Vagina (tissue), 2 donors: ENCODE data around the gene HAGHL. TPM values are rescaled to one million over a fixed set of nuclear protein-coding genes. Genes with fewer than 3 reads are reported as not detected.

ENCODE experiments used
- DNase-seq, 2 donors: peaks; one replicate each; pipeline ENCODE4 v3.0.0-alpha.2; 2017; ENCODE audit errors: extremely low spot score in 2 of 2
- H3K27ac ChIP-seq: fragments of 200-600 bp; sonication (generic); one replicate; pipeline ENCODE4 v1.5.1; 2019
- H3K27me3 ChIP-seq: fragments of 200-600 bp; sonication (generic); one replicate; pipeline ENCODE4 v1.5.1; 2019
- H3K36me3 ChIP-seq, 2 donors: fragments of 200-600 bp; sonication (generic); one replicate each; pipeline ENCODE4 v1.5.1; 2017 to 2019
- H3K4me1 ChIP-seq: fragments of 200-600 bp; sonication (generic); one replicate; pipeline ENCODE4 v1.5.1; 2019
- H3K4me3 ChIP-seq, 2 donors: fragments of 200-600 bp; sonication (generic); 1 replicate in 1 of 2; 2 replicates in 1 of 2; pipeline ENCODE4 v1.5.1; 2016 to 2019
- H3K9me3 ChIP-seq: fragments of 200-600 bp; sonication (generic); one replicate; pipeline ENCODE4 v1.5.1; 2019
- POLR2A ChIP-seq, 2 donors: fragments of 450-650 bp; IDR thresholded peaks; one replicate each; pipeline ENCODE4 v1.6.1; 2017; ENCODE audit warnings: antibody characterized with exemption in 2 of 2, mild to moderate bottlenecking in 2 of 2, moderate library complexity in 2 of 2
- POLR2AphosphoS5 ChIP-seq, 2 donors: sonication (generic); formaldehyde crosslinking; IDR thresholded peaks; one replicate each; pipeline ENCODE4 v1.9.0; 2017; ENCODE audit warnings: antibody characterized with exemption in 2 of 2, mild to moderate bottlenecking in 2 of 2, low read depth in 1 of 2; ENCODE audit not compliant: insufficient read depth in 1 of 2
- intact Hi-C: fragments of 100-400 bp; cut with DNase I; formaldehyde crosslinking; loops from one replicate; pipeline ENCODE4 v1.15.1; 2023
- total RNA-seq: library from RNA; depleted of rRNA; stranded (reverse); fragments of >200 nt; gene quantifications from one replicate; pipeline ENCODE4 v1.2.3, GENCODE V29; 2016
- TF ChIP-seq, protein P1 (sequence below), 3 experiments: fragments of 450-650 bp in 2 of 3; fragments of 200-600 bp in 1 of 3; sonication (generic) in 1 of 3; IDR thresholded peaks; one replicate each; pipeline ENCODE4 v1.5.1; 2017 to 2019; ENCODE audit warnings: antibody characterized with exemption in 3 of 3, mild to moderate bottlenecking in 2 of 3, moderate library complexity in 2 of 3

HAGHL gene
- total RNA-seq, 1 donor from 2014 or later = 5.2 TPM

DNA sequence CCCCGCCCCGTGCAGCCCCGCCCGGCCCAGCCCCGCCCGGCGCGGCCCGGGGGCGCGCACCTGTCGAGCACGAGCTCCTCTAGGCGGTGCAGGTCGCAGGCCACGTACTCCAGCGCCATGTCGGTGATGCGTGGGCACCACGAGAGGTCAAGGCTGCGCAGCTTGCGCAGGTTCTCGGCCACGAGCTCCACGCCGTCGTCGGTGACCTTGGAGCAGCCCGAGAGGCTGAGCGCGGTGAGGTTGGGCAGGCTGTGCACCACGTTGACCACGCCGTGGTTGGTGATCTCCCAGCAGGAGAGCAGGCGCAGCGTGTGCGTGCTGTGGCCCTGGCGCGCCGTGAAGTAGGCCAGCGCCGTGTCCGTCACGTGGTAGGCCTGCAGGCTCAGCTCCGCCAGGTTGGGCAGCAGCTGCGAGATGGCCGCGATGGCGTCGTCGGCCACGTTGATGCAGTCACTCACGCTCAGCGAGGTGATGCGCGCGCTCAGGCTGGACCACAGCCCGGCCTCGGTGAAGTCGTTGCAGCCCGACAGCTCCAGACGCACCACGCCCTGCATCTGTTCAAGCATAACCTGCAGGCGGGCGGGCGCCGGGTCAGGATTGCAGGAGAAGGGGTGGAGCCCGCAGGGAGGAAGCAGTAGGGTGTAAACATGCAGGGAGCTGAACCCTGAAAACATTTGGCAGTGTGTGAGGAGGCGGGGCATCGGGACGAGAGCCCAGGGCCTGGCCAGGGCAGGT, 31.4 kb upstream of the HAGHL start:
- TF ChIP-seq, protein P1, sequence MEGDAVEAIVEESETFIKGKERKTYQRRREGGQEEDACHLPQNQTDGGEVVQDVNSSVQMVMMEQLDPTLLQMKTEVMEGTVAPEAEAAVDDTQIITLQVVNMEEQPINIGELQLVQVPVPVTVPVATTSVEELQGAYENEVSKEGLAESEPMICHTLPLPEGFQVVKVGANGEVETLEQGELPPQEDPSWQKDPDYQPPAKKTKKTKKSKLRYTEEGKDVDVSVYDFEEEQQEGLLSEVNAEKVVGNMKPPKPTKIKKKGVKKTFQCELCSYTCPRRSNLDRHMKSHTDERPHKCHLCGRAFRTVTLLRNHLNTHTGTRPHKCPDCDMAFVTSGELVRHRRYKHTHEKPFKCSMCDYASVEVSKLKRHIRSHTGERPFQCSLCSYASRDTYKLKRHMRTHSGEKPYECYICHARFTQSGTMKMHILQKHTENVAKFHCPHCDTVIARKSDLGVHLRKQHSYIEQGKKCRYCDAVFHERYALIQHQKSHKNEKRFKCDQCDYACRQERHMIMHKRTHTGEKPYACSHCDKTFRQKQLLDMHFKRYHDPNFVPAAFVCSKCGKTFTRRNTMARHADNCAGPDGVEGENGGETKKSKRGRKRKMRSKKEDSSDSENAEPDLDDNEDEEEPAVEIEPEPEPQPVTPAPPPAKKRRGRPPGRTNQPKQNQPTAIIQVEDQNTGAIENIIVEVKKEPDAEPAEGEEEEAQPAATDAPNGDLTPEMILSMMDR (IDR thresholded peaks at IDR 0.05) = no peak
- TF ChIP-seq POLR2AphosphoS5 (IDR thresholded peaks at IDR 0.05; ENCODE audit: insufficient read depth in 1 of 2, low read depth in 1 of 2) = peak; percentile 24 to 53
- no peaks in the 10 kb centered on the region for H3K9me3 ChIP-seq
- no peak overlapping the region for H3K27ac ChIP-seq
- no peak for DNase-seq
- H3K36me3 ChIP-seq = no peaks in the 10 kb centered on the region
- peak overlapping the region; percentile 38 for H3K4me3 ChIP-seq
- H3K27me3 ChIP-seq = peaks cover 9% of the 10 kb centered on the region
- intact Hi-C loops = no loop called here
- peaks cover 41% of the 10 kb centered on the region for H3K4me1 ChIP-seq

DNA sequence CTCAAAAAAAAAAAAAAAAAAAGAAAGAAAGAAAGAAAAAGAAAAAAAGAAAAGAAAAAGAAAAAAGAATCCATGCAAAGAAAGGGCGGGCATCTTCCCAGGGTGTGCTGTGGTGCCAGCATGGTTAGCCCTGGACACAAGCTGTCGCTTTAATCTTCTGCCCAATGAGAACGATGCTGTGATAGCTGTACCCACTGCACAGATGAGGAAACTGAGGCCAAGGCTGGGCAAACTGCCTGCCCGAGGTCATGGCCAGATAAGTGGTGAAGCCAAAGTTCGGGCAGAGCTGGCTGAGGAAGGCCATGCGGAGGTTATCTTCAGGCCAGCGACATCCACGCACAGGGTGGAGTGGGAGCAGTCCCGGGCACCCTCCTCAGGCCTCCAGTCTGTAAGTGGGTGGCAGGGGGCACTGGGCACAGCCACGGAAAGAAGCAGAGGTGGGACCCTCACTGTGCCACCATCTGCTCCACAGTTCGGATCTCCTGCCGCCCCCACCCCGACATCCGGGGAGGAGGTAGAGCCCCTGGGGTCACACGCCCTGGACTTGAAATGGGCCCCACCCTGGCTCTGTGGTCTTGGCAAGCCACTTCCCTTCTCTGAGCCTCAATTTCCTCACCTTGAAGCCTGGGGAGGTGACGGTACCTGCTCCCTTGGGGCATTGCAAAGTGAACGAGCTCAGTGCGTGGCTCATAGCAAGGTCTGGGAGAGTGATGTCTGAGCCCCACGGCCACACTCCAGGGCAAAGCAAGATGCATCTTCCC, 27.8 kb upstream of the HAGHL start:
- H3K27ac ChIP-seq = no peak overlapping the region
- no peak overlapping the region for H3K4me3 ChIP-seq
- H3K4me1 ChIP-seq = peaks cover 29% of the 10 kb centered on the region
- no peak for DNase-seq
- intact Hi-C loops = no loop called here
- TF ChIP-seq, protein P1 (IDR thresholded peaks at IDR 0.05) = no peak
- no peak for TF ChIP-seq POLR2AphosphoS5 (IDR thresholded peaks at IDR 0.05; ENCODE audit: insufficient read depth in 1 of 2, low read depth in 1 of 2)
- no peak for TF ChIP-seq POLR2A (IDR thresholded peaks at IDR 0.05)
- no peaks in the 10 kb centered on the region for H3K36me3 ChIP-seq
- no peaks in the 10 kb centered on the region for H3K9me3 ChIP-seq
- H3K27me3 ChIP-seq = peaks cover 18% of the 10 kb centered on the region

DNA sequence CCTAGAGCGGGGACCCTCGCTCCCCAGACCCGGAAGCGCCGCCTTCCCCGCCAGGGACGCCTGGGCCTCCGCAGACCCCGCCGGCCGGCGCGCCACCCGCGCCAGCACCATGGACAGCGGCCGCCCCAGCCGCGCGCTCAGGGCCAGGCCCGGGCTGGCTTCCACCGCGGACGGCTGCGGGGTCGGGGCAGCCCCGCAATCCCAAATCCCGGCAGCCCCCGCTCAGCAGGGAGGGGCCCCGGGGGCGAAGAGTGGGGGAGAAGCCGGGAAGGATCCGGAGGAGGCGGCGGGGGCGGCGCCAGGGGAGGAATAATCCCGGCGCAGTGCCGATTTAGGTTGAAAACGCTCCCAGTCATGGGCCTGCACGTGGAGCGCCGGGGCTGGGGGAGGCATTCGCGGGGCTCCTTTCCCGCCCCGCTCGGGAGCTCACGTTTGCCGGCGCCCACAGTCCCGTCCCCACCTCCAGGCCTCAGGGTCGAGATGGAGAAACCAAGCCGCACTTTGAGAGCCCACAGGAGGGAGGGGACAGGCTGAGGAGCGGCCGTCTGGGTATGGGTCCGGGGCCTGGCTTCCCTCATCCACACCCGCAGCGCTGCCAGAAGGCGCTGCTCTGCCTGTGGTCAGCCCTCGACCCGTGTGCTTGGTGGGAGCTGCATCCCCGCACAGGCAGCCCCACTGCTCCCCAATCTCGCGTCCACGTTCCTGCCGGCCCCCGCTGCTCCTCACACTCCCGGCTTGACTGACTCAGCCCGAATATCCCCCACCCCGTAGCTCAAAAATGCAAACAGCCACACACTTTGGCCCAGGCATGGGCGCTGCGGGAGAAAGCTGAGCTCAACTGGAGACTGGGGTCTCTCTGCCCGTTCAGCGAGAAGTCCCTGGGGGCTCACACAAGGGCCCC, 26.0 kb upstream of the HAGHL start:
- Histone ChIP-seq H3K4me1 (peaks cover 11% of the 10 kb centered on the region), H3K27me3 (peaks cover 28% of the 10 kb centered on the region), H3K9me3 (no peaks in the 10 kb centered on the region), H3K36me3 (no peaks in the 10 kb centered on the region), H3K4me3 (no peak overlapping the region), H3K27ac (no peak overlapping the region)
- no peak for DNase-seq
- TF ChIP-seq POLR2AphosphoS5 (IDR thresholded peaks at IDR 0.05; ENCODE audit: insufficient read depth in 1 of 2, low read depth in 1 of 2) (no peak), POLR2A (IDR thresholded peaks at IDR 0.05) (no peak)
- TF ChIP-seq, protein P1 (IDR thresholded peaks at IDR 0.05) = no peak
- intact Hi-C loops = no loop called here

DNA sequence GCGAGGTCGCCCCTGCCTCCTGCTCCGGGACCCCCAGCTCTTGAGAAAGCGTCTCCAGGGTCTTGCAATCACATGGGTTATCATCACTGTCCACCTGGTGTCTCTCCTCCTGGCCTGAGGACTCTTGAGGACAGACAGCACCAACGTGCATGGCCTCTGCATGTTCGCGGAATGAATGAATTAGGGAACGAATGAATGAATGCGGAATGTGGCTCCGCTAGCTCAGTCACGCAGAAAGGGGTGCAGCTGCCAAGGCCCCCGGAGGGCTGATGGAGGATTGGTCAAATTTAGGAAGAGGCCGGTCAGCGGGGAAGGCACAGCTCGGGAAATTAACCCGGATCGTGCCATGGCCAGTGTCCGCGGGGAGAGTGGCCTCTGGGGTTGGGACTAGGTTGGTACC, 24.6 kb upstream of the HAGHL start:
- H3K9me3 ChIP-seq = no peaks in the 10 kb centered on the region
- H3K27me3 ChIP-seq = peaks cover 37% of the 10 kb centered on the region
- no peak overlapping the region for H3K4me3 ChIP-seq
- H3K36me3 ChIP-seq = no peaks in the 10 kb centered on the region
- DNase-seq = no peak
- intact Hi-C loops = no loop called here
- H3K27ac ChIP-seq = no peak overlapping the region
- TF ChIP-seq POLR2A (IDR thresholded peaks at IDR 0.05) = no peak
- TF ChIP-seq, protein P1 (IDR thresholded peaks at IDR 0.05) = no peak
- no peak for TF ChIP-seq POLR2AphosphoS5 (IDR thresholded peaks at IDR 0.05; ENCODE audit: insufficient read depth in 1 of 2, low read depth in 1 of 2)
- H3K4me1 ChIP-seq = peaks cover 17% of the 10 kb centered on the region
